Keratinocyte (primary cell): ENCODE results near the gene TMEM151B.

Source experiments
- CTCF ChIP-seq, 3 experiments: IDR thresholded peaks in 1 of 3; conservative IDR thresholded peaks in 1 of 3; optimal IDR thresholded peaks in 1 of 3; 2 replicates in 2 of 3; 3 replicates in 1 of 3; pipeline versions ENCODE3 to v1.5.1; 2011; ENCODE audit warnings: low read length in 3 of 3, mild to moderate bottlenecking in 3 of 3, moderate library complexity in 2 of 3, control low read depth in 1 of 3, inconsistent platforms in 1 of 3; ENCODE audit not compliant: insufficient read depth in 2 of 3; ENCODE audit errors: extremely low read depth in 1 of 3
- EZH2 ChIP-seq: IDR thresholded peaks from one replicate; pipeline ENCODE4 v1.6.1; 2012; ENCODE audit warnings: inconsistent platforms, mild to moderate bottlenecking, low read length, moderate library complexity

- no peak for TF ChIP-seq CTCF (optimal IDR thresholded peaks at IDR 0.05 in 1 of 3, IDR thresholded peaks at IDR 0.05 in 1 of 3, conservative IDR thresholded peaks at IDR 0.05 in 1 of 3; ENCODE audit: extremely low read depth in 1 of 3, insufficient read depth in 2 of 3, low read length in 3 of 3)
- TF ChIP-seq EZH2, result no peak
Measured at GRCh38 chr6:44232676-44233566, 37.3 kb upstream of the TMEM151B start.
